Body of pancreas (tissue), 4 donors: ENCODE results near the gene GRAMD2A.

ENCODE experiments used
- POLR2A ChIP-seq, 3 donors: fragments of 450-650 bp; IDR thresholded peaks; one replicate each; pipeline ENCODE4 v1.6.1; 2016; ENCODE audit warnings: antibody characterized with exemption in 3 of 3, mild to moderate bottlenecking in 2 of 3
- TF ChIP-seq, protein P1 (sequence below), 7 experiments: fragments of 450-650 bp in 4 of 7; fragments of 200-600 bp in 3 of 7; sonication (generic) in 3 of 7; IDR thresholded peaks; one replicate each; pipeline ENCODE4 v1.5.1; 2016 to 2019; ENCODE audit warnings: antibody characterized with exemption in 7 of 7

- TF ChIP-seq, protein P1, sequence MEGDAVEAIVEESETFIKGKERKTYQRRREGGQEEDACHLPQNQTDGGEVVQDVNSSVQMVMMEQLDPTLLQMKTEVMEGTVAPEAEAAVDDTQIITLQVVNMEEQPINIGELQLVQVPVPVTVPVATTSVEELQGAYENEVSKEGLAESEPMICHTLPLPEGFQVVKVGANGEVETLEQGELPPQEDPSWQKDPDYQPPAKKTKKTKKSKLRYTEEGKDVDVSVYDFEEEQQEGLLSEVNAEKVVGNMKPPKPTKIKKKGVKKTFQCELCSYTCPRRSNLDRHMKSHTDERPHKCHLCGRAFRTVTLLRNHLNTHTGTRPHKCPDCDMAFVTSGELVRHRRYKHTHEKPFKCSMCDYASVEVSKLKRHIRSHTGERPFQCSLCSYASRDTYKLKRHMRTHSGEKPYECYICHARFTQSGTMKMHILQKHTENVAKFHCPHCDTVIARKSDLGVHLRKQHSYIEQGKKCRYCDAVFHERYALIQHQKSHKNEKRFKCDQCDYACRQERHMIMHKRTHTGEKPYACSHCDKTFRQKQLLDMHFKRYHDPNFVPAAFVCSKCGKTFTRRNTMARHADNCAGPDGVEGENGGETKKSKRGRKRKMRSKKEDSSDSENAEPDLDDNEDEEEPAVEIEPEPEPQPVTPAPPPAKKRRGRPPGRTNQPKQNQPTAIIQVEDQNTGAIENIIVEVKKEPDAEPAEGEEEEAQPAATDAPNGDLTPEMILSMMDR (IDR thresholded peaks at IDR 0.05), result no peak
- TF ChIP-seq POLR2A (IDR thresholded peaks at IDR 0.05), result no peak
Observed at GRCh38 chr15:72200395-72201237, 3.0 kb upstream of the GRAMD2A start.
